NCI-H2107 (cell line): Measurements from ENCODE around the gene PKDCC.

Experiments
- DNase-seq: peaks from one replicate; lab custom pipeline; 2025; lab: John Stamatoyannopoulos, UW

PKDCC gene

DNA sequence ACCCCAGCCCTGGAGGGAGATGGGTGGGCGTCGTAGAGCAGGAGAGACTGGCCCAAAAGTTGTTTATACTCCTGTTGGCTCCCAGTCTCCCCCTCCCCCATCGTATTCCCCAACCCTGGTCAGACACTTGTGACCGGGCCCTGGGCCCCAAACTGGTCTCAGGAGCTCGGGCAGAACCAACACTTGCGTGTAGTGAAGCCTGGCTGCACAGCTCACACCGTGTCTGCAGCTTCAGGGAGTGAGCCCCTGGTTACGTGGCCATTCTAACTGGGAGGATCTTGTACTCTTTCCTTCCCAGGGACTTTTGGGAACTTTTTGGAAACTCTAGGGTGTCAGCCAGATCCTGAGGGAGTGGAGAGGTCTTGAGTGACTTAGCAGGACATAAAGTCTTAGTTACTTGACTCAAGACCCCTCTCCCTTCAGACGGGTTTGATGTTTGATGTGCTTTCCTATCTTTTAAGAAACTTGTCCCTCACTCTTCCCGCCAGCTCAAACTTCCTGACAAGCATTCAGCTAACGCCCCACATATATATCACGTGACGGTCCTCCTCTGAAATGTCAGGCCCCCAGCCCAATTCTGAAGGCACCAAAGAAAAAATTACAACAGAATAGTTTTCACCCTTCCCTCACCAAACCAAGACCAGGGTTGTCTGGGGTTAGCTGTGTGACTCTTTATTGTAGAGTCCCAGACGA, 2.3 kb downstream of the PKDCC start:
- DNase-seq: no peak

DNA sequence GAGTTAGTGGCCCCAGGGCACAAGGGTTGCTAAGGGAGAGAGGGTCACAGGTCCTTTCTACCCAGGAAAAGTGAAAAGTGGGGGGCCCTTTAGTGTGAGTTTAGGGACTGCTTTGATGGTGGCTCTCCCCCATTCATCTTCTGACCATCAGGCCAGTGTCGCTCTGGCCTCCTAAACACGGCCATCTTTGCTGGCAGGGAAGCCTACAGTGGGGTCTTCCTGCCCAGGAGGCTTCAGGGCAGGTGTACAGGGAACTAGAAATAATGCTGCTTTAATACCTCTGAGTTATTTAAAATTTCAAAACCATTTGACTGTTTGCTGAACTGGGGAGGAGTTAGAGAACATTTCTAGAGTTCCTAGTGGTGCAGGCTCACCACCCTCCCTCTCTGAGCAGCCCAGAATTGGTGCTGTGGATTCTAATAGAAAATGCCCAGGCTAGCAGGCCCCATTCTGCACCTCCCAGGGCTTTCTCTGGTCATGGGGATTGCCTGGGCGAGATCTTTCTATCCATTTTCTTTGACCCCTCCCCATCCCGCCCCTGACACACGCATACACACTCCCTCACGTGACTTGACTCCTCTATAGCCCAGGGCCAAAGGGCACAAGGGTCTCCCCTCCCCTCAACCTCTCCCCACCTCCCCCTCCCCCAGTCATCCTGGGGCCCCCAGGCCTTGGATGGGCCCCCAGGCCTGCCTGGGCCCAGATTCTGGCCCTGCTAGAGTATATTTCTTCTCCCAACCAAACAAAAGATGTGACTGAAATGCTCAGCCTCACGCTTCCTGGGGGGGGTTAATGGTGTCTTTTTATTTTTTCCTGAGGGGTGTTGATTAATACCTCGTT, 3.1 kb downstream of the PKDCC start:
- DNase-seq: no peak

DNA sequence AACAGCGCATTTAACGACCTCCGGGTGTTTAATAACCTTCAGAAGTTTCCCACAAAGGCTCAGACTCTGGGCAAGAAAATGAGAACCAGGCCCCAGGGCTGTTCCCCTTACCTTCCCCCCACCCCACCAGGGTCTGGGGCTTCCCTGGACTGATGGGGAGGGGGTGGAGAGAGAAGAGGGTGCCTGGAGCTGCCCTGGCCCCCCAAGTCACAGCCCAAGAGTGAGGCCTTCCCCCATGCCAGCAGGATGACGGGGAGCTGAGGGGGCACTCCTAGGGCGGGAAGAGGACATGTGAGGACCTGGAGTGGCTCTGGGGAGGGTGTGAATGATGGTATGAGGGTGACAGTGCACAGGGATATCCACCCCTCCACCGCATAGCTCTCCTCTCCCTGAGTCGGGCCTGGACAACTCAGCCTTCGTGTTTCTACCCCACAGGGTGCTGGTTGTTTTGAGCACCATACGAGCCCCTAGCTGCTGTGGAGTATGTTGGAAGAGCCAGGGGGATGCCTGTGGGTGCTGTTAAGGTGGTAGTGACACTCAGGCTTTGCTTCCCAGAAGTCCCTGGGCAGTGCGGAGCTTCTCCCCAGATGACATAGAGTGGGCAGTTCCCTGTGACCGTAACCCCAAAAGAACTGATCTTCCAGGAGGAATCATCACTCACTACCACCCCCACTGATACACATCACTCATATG, 3.9 kb downstream of the PKDCC start:
- no peak for DNase-seq

DNA sequence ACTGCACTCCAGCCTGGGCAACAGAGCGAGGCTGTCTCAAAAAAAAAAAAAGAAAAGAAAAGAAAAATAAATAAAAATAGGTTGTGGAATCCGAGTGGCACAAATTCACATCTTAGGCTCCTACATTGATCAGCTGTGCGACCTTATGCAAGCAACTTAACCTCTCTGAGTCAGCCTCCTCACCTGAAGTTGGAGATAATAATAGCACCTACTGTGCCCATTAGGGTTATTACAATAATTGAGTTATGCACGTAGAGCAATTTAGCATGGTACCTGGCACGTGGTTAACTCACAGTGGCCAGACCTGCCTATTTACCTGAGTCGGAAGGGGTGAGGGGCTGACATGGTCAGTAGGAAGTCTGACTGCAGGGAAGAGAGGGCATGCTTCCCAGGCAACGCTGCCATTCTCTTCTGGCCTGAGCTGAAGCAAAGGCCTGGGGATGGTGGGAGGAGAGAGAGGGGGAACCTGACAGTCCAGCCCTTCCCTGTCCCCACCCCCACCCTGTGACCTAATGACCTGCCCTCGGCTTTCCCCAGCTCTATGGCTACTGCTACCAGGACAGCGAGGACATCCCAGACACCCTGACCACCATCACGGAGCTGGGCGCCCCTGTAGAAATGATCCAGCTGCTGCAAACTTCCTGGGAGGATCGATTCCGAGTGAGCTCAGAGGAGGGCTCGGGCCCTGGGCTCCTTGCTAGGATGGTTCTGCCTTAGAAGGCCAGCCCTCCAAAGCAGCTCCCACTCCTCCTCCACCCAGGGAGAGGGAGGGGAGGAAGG, 5.1 kb downstream of the PKDCC start:
- DNase-seq: no peak

DNA sequence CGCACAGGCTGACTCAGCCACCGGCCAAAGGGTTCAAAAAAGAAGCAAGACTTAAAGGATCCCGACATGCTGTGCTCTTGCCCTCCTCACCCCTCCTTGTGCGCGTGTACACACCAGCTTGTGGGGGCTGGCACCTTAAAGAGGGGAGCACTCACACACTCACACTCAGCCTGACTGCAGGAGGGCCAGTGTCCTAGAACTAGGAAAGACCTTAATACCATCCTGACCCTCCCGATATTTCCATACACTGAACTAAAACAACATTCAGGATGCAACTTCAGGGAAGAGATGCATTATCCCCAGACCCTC, 5.6 kb downstream of the PKDCC start:
- DNase-seq: no peak

DNA sequence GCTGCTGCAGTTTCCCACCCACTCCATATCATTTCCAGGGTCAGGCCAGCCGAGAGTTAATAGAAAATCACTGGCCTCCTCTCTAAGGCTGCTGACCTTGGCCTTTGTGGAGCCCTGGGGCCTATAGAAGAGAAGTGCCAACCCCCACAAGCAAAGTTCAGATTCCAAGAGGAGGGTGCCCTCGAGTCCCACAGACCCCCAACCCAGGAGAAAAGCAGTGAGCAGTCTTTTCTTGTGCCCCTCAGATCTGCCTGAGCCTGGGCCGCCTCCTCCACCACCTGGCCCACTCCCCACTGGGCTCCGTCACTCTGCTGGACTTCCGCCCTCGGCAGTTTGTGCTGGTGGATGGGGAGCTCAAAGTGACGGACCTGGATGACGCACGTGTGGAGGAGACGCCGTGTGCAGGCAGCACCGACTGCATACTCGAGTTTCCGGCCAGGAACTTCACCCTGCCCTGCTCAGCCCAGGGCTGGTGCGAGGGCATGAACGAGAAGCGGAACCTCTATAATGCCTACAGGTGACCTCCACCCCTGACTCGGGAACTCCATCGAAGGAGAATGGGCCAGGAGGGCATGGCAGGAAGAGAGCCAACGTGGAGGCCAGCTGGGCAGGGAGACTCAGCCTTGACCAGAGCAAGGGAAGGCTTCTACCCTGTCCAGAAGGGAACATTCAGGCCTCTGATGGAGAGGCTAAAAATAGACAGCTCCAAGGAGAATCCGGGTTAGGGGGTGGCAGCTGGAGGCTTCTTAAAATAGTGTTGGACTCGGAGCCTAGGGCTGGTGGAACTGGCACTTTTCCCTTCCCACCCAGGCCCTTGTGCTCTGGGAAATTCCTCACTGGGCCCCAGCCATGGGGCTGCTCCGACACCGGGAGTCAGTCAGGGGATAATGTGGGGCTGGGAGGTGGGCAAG, 6.2 kb downstream of the PKDCC start:
- no peak for DNase-seq

DNA sequence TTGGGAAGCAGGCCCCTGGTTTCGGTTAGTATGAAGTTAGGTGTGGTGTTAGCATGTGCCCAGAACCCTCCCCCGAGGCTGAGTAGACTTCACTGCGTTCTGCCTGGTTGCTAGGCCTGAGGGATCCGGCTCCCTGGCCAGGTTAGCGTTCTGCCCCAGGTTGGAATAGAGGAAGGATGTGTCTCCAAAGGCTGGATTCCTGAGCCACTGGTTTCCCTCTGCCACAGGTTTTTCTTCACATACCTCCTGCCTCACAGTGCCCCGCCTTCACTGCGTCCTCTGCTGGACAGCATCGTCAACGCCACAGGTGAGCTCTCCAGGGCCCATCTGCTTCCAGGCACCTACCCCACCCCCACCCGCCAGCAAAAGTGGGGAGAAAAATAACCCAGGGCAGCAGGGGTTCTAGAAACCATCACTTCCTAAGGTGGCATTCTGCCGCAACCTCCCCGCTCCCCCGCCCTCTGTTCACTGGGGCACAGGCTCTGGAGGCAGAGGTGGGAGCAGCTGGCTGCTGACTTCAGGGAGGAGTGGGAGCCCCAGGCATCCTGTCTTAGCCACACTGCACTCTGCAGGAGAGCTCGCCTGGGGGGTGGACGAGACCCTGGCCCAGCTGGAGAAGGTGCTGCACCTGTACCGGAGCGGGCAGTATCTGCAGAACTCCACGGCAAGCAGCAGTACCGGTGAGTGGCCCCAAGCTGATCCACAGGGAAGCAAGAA, 7.1 kb downstream of the PKDCC start:
- no peak for DNase-seq

DNA sequence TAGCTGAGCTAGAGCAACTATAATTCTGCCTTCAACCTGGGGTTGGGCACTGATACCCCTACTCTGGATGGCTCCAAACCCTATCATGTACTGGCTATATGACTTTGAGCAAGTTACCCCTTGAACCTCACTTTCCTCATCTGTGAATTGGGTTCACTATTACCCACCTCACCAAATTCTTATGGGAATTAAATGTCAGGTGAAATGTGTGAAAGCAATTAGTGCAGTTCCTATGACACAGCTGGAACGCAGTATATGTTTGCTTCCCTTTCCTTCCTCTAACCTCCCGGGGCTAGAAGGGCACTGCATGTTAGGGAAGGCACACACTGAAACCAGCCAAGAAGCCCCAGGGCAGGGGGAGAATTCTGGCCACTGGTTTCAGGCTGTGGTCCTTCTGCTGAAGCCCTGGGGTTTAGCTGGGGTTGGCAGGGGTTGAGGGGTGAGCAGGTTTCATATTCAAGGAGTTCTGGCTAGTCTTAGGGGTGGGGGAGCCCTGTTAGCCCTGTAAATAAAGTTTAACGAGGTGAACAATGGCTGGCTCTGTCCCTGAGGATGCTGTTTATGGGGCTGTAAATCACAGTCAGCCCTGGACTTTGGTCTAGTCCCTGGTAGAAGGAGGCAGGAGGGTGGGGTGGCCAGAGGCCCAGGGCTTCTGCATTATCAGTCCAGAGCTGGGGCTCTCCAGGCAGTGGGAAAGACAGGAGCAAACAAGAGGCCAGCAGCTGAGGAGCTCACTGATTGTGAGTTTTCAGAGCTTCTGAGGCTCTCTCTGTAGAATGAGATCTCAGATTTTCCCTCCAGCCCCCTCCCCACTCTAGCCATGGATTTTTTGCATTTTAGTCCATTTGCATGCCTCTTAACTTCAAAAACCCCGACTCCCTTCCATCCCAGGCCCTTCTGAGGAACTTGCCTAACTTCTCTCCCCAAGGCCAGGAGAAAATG, 8.0 kb downstream of the PKDCC start:
- no peak for DNase-seq

DNA sequence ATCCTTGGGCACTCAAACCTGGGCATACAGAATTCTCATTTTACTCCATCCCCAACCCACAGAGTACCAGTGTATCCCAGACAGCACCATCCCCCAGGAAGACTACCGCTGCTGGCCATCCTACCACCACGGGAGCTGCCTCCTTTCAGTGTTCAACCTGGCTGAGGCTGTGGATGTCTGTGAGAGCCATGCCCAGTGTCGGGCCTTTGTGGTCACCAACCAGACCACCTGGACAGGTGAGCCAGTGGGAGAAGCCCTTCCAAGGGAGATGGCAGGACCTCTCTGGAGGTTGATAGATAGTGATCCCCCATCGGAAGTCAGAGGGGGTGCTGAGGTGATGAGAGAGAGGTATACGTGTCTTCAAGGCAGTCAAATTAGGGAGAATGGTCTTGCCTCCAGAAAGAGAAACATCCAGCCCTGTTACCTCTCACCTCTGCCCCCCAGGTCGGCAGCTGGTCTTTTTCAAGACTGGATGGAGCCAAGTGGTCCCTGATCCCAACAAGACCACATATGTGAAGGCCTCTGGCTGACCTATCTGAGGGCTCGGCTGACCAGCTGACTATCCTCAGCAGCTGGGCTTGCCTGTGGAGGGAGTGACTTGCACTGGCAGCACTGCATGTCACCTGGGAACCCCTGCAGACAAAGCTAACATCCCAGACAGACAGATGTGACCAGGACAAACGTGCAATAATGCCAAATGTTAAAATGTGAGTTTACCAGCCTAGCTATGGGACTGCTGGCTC, 9.5 kb downstream of the PKDCC start:
- no peak for DNase-seq

DNA sequence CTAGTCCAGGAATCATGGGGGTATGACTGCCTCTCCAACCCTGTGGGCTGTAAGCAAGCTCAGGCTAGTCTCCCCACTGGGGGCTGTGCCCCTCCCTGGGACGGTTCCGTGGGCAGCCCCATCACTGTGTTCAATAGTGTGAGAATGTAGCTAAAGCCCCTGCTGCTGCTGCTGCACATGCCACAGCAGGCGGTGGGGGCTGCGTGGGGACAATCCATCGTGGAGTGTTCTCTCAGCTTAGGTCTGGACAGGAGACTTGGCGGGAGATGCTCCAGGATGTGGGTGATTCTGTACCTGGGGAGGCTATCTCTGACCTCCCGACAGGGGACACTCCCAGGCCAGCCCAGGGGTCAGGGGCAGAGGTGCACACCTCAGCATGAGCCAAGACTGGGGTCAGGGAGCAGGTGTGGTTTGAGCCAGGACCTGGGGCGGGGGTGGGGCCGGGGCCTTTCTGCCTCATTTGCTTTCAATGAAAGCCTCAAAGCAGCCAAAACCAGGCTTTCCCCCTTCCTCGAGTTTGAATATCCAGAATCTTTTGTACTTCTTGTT, 10.2 kb downstream of the PKDCC start:
- no peak for DNase-seq

DNA sequence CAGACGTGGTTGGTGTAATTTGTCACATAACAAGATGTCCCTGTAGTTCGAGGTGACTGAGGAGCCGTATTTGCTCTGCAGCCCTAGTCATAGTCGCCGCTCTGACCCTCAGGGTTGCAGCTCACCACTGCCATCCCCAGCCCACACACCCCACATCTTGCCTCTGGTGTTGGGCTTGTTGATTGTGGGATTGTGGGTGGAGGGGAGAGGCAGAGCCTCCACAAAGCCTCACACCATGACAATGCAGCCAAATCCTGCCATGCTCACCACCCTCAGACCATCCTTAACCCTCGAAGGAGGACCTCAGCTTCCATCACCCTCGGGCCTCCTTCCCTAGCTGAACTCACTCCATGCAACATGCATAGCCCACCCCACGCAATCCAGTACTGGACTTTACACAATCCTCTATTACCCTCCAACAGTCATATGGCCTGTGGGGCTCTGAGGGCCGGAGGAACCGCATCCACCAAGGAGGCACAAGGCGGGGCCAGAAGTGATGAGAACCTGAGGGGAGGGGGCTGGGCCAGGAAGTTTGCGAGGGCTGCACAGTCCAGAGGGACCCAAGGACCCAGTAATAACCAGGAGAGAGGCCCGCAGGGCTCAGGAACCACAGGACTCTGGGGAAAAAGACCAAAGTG, 11.6 kb downstream of the PKDCC start:
- no peak for DNase-seq

DNA sequence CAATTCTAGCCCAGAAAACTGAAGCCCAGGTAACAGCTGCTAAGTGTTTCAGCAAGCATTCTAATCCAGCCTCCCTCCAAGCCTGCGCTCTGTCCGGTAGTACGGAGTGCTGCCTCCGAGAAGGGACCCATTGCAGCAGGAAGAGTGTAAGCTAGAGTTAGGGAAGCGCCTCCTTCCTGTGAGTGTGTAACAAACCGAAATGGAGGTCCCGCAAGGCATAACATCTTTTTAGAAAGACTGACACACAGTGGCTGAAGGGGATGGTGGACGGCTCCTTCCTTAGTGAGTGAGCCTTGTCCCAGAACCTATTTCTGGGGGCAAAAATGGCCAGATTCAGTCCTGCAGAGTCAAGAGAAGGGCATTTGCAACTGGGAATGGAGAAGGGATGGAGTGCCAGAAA, 12.2 kb downstream of the PKDCC start:
- no peak for DNase-seq

DNA sequence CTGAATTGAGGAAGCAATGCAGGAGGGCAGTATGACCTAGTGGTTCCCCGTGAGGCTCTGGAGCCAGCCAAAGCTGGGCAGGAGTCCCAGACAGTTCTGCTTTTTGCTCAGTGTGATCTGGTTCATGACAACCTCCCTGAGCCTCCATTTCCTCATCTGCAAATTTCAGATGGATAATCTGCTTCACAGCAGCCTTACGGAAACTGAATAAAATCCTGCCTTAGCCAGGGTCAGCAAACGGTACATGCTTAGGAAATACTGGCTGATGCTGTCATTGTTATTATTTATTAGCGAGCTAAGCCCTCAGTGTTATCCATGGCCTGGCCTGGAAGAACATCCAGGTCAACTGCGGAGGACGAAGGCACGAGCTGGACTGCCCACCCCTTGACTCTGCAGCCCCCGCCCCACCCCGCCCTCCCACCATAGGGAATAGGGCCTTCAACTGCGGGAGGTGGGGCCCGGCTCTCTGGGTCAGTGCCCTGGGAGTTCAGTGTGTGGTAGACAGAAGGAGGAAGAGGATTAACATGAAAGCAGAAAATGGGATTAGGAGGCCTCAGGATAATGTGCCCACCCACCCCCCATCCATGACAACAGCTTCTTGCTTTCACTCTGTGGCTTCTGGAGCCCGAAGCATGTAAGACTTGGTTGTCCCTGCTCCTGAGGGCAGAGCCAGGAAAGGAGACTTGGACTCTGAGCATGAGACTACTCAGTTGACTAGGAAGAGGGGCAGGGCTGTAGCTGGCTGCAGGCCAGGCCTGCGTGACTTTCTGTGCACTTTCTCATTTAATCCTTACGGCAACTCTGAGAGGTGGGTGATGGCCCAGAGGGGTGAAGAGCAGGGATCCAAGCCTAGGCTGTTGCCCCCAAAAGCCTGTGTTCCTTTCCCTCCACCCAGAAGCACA, 13.1 kb downstream of the PKDCC start:
- DNase-seq: no peak

DNA sequence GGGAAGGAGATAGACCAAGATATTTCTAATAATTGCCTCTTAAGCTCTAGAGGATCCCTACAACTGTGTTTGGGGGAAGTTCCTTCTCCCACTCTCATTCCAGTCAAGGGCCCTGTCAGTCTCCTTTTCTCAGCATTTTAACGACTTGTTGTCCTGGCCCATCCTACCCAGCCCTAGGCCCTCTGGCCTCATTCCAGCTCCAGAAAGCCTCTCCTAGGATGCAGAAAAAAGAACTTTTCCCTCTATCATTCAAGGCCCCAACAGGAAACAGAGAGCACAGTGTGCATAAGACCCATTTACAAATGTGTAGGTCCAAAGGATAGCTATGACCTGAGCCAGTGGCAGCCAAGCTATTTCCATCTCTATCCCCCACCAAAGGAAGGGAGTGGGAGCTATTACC, 14.0 kb downstream of the PKDCC start:
- no peak for DNase-seq

DNA sequence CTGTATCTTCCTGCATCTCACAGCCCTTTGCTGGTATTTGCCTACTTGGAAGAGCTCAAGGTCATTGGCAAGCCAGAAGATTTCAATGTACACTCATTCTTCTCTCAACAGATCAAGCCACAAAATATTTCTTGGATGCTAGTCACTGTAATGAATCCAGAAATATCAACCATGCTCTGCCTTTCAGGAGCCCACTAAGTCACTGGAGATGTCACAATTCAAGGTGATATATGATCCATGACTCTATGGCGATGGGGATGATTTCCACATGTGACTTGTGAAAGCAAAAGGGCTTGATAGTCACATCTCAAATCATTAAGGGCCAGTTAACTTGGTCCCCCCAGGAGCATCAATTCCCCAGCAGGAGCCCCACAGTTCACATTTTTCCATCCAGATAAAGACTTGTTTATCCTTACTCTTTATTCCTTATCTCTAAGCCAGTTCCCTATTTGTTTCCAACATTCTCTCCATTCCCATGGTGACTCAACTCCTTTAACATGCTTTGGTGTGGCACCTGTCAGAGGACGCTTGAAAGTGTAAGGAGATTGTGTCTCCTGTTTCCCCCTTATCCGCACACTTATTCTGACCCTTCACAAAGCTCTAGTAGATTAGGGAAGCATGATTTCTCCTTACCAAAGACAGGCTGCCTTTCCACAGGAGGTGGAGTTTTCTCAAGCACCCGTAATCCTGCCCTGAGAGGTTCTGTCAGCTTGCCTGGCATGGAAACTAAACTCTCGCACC, 15.8 kb downstream of the PKDCC start:
- no peak for DNase-seq

DNA sequence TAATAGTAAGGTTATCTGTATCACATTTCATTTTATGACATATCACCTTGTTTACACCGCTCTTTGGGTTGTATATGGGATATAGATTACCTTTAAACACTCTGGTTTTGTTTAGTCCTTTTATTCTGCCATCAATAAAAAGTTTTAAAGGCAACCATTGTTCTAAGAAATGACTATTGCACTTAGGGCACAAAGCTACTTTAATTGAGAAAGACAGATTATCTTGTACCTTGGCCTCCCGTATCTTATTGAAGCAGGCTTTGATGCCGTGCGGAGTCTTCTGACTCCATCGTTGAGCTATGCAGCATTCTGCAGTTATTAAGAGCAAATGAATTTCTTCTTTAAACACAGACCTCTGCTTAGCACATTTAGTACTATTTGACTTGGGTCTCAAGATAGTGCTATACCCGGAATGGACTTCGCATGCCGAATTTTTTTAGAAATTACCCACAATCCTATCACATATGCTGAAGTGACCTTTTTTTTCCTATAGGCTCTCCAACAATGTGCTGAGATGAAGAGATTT, 16.7 kb downstream of the PKDCC start:
- DNase-seq: no peak
